ENCODE results near the gene IMPA2.

GRCh38 chr18:11969904-11970835 is 11.1 kb upstream of the IMPA2 start:
- TF ChIP-seq POLR2A (IDR thresholded peaks at IDR 0.05; ENCODE audit: control extremely low read depth in 1 of 2, low read depth in 2 of 2, low read length in 2 of 2) (no peak), USF2 (IDR thresholded peaks at IDR 0.05; ENCODE audit: low read length) (no peak), SIN3A (conservative IDR thresholded peaks at IDR 0.05 in 1 of 2, IDR thresholded peaks at IDR 0.05 in 1 of 2; ENCODE audit: low read depth in 1 of 2, low read length in 2 of 2) (no peak), CEBPB (IDR thresholded peaks at IDR 0.05; ENCODE audit: low read depth, low read length) (no peak), KDM1A (IDR thresholded peaks at IDR 0.05; ENCODE audit: borderline replicate concordance, low read length) (no peak), MAFK (IDR thresholded peaks at IDR 0.05; ENCODE audit: low read depth, low read length) (no peak), JUN (IDR thresholded peaks at IDR 0.05; ENCODE audit: low read depth, low read length) (no peak), CTCF (IDR thresholded peaks at IDR 0.05; ENCODE audit: control extremely low read depth in 1 of 3, insufficient read depth in 1 of 3, low read depth in 1 of 3, low read length in 3 of 3) (no peak), EP300 (IDR thresholded peaks at IDR 0.05; ENCODE audit: borderline replicate concordance in 1 of 2, low read depth in 2 of 2, low read length in 2 of 2) (no peak), POLR2AphosphoS5 (IDR thresholded peaks at IDR 0.05; ENCODE audit: low read depth, low read length) (no peak), GABPA (IDR thresholded peaks at IDR 0.05; ENCODE audit: borderline replicate concordance, insufficient read depth, low read length) (no peak), CHD2 (IDR thresholded peaks at IDR 0.05; ENCODE audit: low read length) (no peak)

All from H1 (cell line).